GM12878 (cell line): ENCODE data around the gene RNASEH2B. TPM values are rescaled to one million over a fixed set of nuclear protein-coding genes. Genes with fewer than 3 reads are reported as not detected.
A peak's percentile ranks its signal among the peaks of the same experiment; 100 is the strongest.

Experiments
- ATAC-seq: fragments of 200-7000 bp; cut with Tn5 transposase; 3 replicates; pipeline ENCODE4 v1.9.1; 2020; ENCODE audit warnings: mild to moderate bottlenecking, moderate library complexity
- BruUV-seq: library from RNA; stranded (reverse); fragments of 400-500 nt; replicated peaks from 2 replicates; lab custom pipeline; 2021; lab: Mats Ljungman, UMichigan
- CTCF ChIA-PET: fragments of 300-600 bp; sonication (Branson Sonifier 250); formaldehyde crosslinking; extraction: SDS; loops from one replicate; lab custom pipeline; 2021; ENCODE audit warnings: inconsistent platforms; lab: Yijun Ruan, JAX
- POLR2A ChIA-PET: fragments of 350-600 bp; formaldehyde crosslinking; extraction: SDS; loops from one replicate; lab custom pipeline; 2021; ENCODE audit warnings: inconsistent platforms; lab: Charles Lee
- RAD21 ChIA-PET: fragments of 300-600 bp; sonication (Branson Sonifier 250); formaldehyde crosslinking; loops from one replicate; lab custom pipeline; 2023; ENCODE audit warnings: antibody characterized with exemption; ENCODE audit not compliant: unreplicated experiment; lab: Charles Lee
- SMC1A ChIA-PET: fragments of 300-600 bp; sonication (Branson Sonifier 250); formaldehyde crosslinking; loops from one replicate; lab custom pipeline; 2023; ENCODE audit not compliant: unreplicated experiment, uncharacterized antibody; lab: Charles Lee
- DNase-seq: peaks from one replicate; pipeline ENCODE4 v3.0.0-alpha.2; 2011; ENCODE audit warnings: low read depth, low spot score
- FAIRE-seq: peaks from 3 replicates; lab custom pipeline; 2011; peaks lifted over from hg19 to GRCh38; lab: Jason Lieb, UNC
- H2AFZ ChIP-seq: 2 replicates; pipeline ENCODE4 v1.6.0; 2011; ENCODE audit warnings: low read depth, low read length, control low read depth; ENCODE audit not compliant: control insufficient read depth
- H3K27ac ChIP-seq: 2 replicates; pipeline ENCODE4 v1.5.1; 2011; ENCODE audit warnings: control low read depth; ENCODE audit not compliant: control insufficient read depth, insufficient read depth
- H3K27me3 ChIP-seq, 2 experiments: replicated peaks in 1 of 2; 2 replicates each; pipeline versions ENCODE4 v1.6.0 to v1.6.1; 2011; ENCODE audit warnings: low read length in 1 of 2; ENCODE audit not compliant: control insufficient read depth in 2 of 2, insufficient read depth in 2 of 2
- H3K36me3 ChIP-seq, 2 experiments: 2 replicates each; pipeline ENCODE4 v1.5.1; 2011; ENCODE audit warnings: low read length in 1 of 2; ENCODE audit not compliant: control insufficient read depth in 2 of 2, insufficient read depth in 2 of 2
- H3K4me1 ChIP-seq: 2 replicates; pipeline ENCODE4 v1.6.1; 2011; ENCODE audit warnings: mild to moderate bottlenecking, low read length, moderate library complexity, mixed read lengths; ENCODE audit not compliant: control insufficient read depth, insufficient read depth
- H3K4me2 ChIP-seq: 2 replicates; pipeline ENCODE4 v1.6.0; 2011; ENCODE audit warnings: control low read depth; ENCODE audit not compliant: control insufficient read depth, insufficient read depth
- H3K4me3 ChIP-seq: fragments of 200-600 bp; sonication (generic); 2 replicates; pipeline ENCODE4 v1.5.1; 2016
- H3K79me2 ChIP-seq: 2 replicates; pipeline ENCODE4 v1.6.0; 2011; ENCODE audit warnings: low read length; ENCODE audit not compliant: control insufficient read depth, insufficient read depth
- H3K9ac ChIP-seq: 2 replicates; pipeline ENCODE4 v1.8.0; 2011; ENCODE audit warnings: low read length, control low read depth, mixed read lengths; ENCODE audit not compliant: control insufficient read depth, insufficient read depth
- H3K9me3 ChIP-seq: replicated peaks from 3 replicates; pipeline ENCODE4 v1.5.1; 2011; ENCODE audit warnings: mild to moderate bottlenecking, low read length; ENCODE audit not compliant: control insufficient read depth, insufficient read depth
- H4K20me1 ChIP-seq: 2 replicates; pipeline ENCODE4 v1.6.0; 2011; ENCODE audit not compliant: control insufficient read depth, insufficient read depth
- BMI1 ChIP-seq: fragments of 450-650 bp; IDR thresholded peaks from 2 replicates; pipeline ENCODE4 v1.6.1; 2016; ENCODE audit warnings: mild to moderate bottlenecking, moderate library complexity, borderline replicate concordance
- CREM ChIP-seq: IDR thresholded peaks from 2 replicates; pipeline ENCODE4 v1.6.1; 2014; ENCODE audit warnings: antibody characterized with exemption, low read depth
- E4F1 ChIP-seq: fragments of 450-650 bp; IDR thresholded peaks from 2 replicates; pipeline ENCODE4 v1.6.1; 2018; ENCODE audit warnings: borderline replicate concordance, mild to moderate bottlenecking; ENCODE audit not compliant: partially characterized antibody
- FOS ChIP-seq: IDR thresholded peaks from 3 replicates; pipeline ENCODE4 v1.6.1; 2011; ENCODE audit warnings: borderline replicate concordance; ENCODE audit not compliant: insufficient read length; ENCODE audit errors: extremely low read depth
- HDGF ChIP-seq: fragments of 450-650 bp; IDR thresholded peaks from 2 replicates; pipeline ENCODE4 v1.6.1; 2016; ENCODE audit warnings: antibody characterized with exemption
- RCOR1 ChIP-seq: conservative IDR thresholded peaks from 2 replicates; pipeline ENCODE4 v1.6.1; 2012; ENCODE audit warnings: low read depth, low read length, improper control_type of control experiment
- ZBTB33 ChIP-seq: fragments of 450-650 bp; IDR thresholded peaks from 2 replicates; pipeline ENCODE4 v1.6.1; 2017; ENCODE audit warnings: mild to moderate bottlenecking
- in situ Hi-C: fragments of 300-500 bp; cut with MboI; formaldehyde crosslinking; loops from 9 replicates; pipeline ENCODE4 v1.14.3; 2018; ENCODE audit warnings: mixed read lengths
- intact Hi-C: fragments of 100-400 bp; cut with micrococcal nuclease; formaldehyde crosslinking; loops from one replicate; pipeline ENCODE4 v1.14.2; 2022; ENCODE audit not compliant: unreplicated experiment
- polyA plus RNA-seq, 11 experiments: library from polyadenylated mRNA; depleted of rRNA in 4 of 11; unstranded in 6 of 11; stranded (reverse) in 5 of 11; fragments of >200 nt; fragmentation: Nextera tagmentation in 4 of 11; fragmentation: Illumina TruSeq in 1 of 11; extraction: Ambion mirVana in 4 of 11; extraction: Trizol in 1 of 11; gene quantifications; 1 replicate in 1 of 11; 2 replicates in 10 of 11; pipeline versions ENCODE4 v1.2.1 to v1.2.3, GENCODE V29; 2011 to 2016; ENCODE audit warnings: inconsistent platforms in 2 of 11, missing spikeins in 2 of 11, low read depth in 1 of 11
- total RNA-seq, 4 experiments: library from RNA; depleted of rRNA in 3 of 4; stranded (reverse); fragments of >200 nt in 3 of 4; fragmentation: Illumina TruSeq in 1 of 4; extraction: Trizol in 1 of 4; gene quantifications; 2 replicates each; pipeline versions ENCODE4 v1.2.1 to v1.2.3, GENCODE V29; 2013 to 2021

The RNASEH2B gene
- total and polyA plus RNA-seq, 10 of the 15 experiments (the other 5 are each of a cell fraction or from before 2014, with no cell fraction given): 64.9 to 148 (median 97.3) TPM

GRCh38 chr13:50917572-50917971 lies 8.0 kb downstream of the RNASEH2B start:
- Histone ChIP-seq H3K4me1 (peaks cover 21% of the 10 kb centered on the region), H3K79me2 (peaks cover 80% of the 10 kb centered on the region), H3K4me3 (no peak overlapping the region), H3K9ac (no peak overlapping the region; the same call in 1 of the 2 replicates), H3K27ac (peak overlapping the region; percentile 70), H3K27me3 (no peaks in the 10 kb centered on the region), H3K9me3 (peaks cover 12% of the 10 kb centered on the region), H3K36me3 (no peaks in the 10 kb centered on the region; a peak in 1 of 4 replicates), H4K20me1 (no peaks in the 10 kb centered on the region), H2AFZ (no peak overlapping the region), H3K4me2 (peak overlapping the region; percentile 35)
- RAD21 ChIA-PET: interaction anchor here (0.8 to 1.7 kb wide), 6 partner anchors 10 to 152 kb away, joined by 3 to 5 read pairs (median 3); no protein-coding TSS in a partner anchor
- intact Hi-C loops: no loop called here
- in situ Hi-C loops: loop anchor here (10.0 kb wide), 1 partner anchor 323 kb away; no protein-coding TSS in a partner anchor
- DNase-seq: no peak
- no TSS peak for BruUV-seq
- ATAC-seq: no peak
- SMC1A ChIA-PET: interaction anchor here (0.8 to 1.5 kb wide), 8 partner anchors 16 to 920 kb away, joined by 3 to 5 read pairs (median 3); no protein-coding TSS in a partner anchor
- POLR2A ChIA-PET: interaction anchor here (0.6 to 1.2 kb wide), 3 partner anchors 8 to 833 kb away, joined by 3 to 5 read pairs (median 3); partner anchors contain the start of gene RNASEH2B
- TF ChIP-seq RCOR1: no peak
- no peak for TF ChIP-seq BMI1
- TF ChIP-seq E4F1: no peak
- no peak for TF ChIP-seq CREM
- no peak for TF ChIP-seq ZBTB33
- TF ChIP-seq HDGF: no peak
- no peak for TF ChIP-seq FOS
- no peak for FAIRE-seq
- CTCF ChIA-PET: interaction anchor here (0.6 to 2.6 kb wide), 5 partner anchors 16 to 833 kb away, joined by 3 to 8 read pairs (median 3); no protein-coding TSS in a partner anchor
